Fibroblast of mammary gland (primary cell): Measurements from ENCODE around the gene EGLN1.
"Not testable (repeated sequence)": the region's sequence is repeated elsewhere in the genome, so short reads cannot be mapped to it uniquely, and the experiment has no call there.

Experiments
- DNase-seq: peaks from one replicate; pipeline ENCODE4 v3.0.0-alpha.2; 2010; ENCODE audit warnings: low read depth
- H3K4me3 ChIP-seq: 2 replicates; pipeline ENCODE4 v1.5.1; 2011; ENCODE audit warnings: low read depth, mild to moderate bottlenecking, low read length, moderate library complexity; ENCODE audit not compliant: control insufficient read depth
- TF ChIP-seq, protein P1 (sequence below): conservative IDR thresholded peaks from 2 replicates; pipeline ENCODE4 v1.5.1; 2011; ENCODE audit warnings: low read depth, low read length, inconsistent platforms; ENCODE audit not compliant: control insufficient read depth, insufficient read depth

The EGLN1 gene

GRCh38 chr1:231446138-231446537, 24.1 kb upstream of the EGLN1 start:
- H3K4me3 ChIP-seq: no peak overlapping the region
- no peak for DNase-seq
- TF ChIP-seq, protein P1, sequence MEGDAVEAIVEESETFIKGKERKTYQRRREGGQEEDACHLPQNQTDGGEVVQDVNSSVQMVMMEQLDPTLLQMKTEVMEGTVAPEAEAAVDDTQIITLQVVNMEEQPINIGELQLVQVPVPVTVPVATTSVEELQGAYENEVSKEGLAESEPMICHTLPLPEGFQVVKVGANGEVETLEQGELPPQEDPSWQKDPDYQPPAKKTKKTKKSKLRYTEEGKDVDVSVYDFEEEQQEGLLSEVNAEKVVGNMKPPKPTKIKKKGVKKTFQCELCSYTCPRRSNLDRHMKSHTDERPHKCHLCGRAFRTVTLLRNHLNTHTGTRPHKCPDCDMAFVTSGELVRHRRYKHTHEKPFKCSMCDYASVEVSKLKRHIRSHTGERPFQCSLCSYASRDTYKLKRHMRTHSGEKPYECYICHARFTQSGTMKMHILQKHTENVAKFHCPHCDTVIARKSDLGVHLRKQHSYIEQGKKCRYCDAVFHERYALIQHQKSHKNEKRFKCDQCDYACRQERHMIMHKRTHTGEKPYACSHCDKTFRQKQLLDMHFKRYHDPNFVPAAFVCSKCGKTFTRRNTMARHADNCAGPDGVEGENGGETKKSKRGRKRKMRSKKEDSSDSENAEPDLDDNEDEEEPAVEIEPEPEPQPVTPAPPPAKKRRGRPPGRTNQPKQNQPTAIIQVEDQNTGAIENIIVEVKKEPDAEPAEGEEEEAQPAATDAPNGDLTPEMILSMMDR: no peak

DNA sequence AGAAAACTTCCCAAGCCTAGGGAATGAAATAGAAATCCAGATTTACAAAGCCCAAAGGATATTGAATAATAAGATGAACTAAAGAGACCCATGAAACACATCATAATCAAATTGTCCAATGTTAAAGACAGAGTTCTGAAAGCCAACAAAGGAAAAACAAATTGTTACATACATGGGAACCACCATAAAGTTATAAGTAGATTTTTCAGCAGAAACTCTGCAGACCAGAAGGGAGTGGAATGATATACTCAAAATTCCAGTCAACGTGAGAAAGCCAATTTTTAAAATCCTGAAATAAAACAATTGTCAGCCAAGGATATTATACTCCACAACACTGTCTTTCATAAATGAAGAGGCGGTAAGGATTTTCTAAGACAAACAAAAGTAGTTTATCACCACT, 22.0 kb upstream of the EGLN1 start:
- H3K4me3 ChIP-seq: no peak overlapping the region
- no peak for DNase-seq
- TF ChIP-seq, protein P1: no peak

- no peak overlapping the region for H3K4me3 ChIP-seq
- TF ChIP-seq, protein P1: no peak
- no peak for DNase-seq
Measured at GRCh38 chr1:231443363-231443762, 21.3 kb upstream of the EGLN1 start.

- no peak overlapping the region for H3K4me3 ChIP-seq
- peak; percentile 55 for DNase-seq
- TF ChIP-seq, protein P1: no peak
Measured at GRCh38 chr1:231442735-231443134, 20.6 kb upstream of the EGLN1 start.

DNA sequence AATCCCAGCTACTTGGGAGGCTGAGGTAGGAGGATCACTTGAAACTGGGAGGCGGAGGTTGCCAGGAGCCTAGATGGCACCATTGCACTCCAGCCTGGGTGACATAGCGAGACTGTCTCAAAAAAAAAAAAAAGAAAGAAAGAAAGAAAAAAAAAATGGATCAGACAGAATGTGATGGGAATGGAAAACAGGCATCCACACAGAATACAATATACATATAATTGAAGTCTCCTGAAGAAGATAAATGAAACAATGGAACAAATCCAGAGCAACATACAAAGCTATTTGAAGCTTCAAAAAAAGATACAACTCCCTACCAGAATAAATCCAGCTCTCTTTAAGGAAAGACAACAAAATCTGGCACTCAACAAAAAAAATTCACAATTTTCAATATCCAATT, 10.9 kb upstream of the EGLN1 start:
- TF ChIP-seq, protein P1: no peak
- DNase-seq: no peak
- H3K4me3 ChIP-seq: no peak overlapping the region

- no peak for DNase-seq
- TF ChIP-seq, protein P1: no peak
Measured at GRCh38 chr1:231431665-231432415, 9.8 kb upstream of the EGLN1 start.

GRCh38 chr1:231430678-231431352, 8.7 kb upstream of the EGLN1 start:
- not testable (repeated sequence) for H3K4me3 ChIP-seq, DNase-seq

More at GRCh38 chr1:231431665-231432415, 9.8 kb upstream of the EGLN1 start:
- H3K4me3 ChIP-seq: no peak overlapping the region
